Measurements from ENCODE around the gene ELMOD1.

GRCh38 chr11:107707807-107708206, 116.9 kb downstream of the ELMOD1 start:
- TF ChIP-seq CTCF (conservative IDR thresholded peaks at IDR 0.05; ENCODE audit: low read depth, low read length) (no peak), EZH2 (IDR thresholded peaks at IDR 0.05; ENCODE audit: borderline replicate concordance, low read depth, low read length, poor library complexity, severe bottlenecking) (no peak)
